SU-DHL-6 (cell line): ENCODE data around the gene BTBD16.

Experiments
- H2AFZ ChIP-seq: fragments of 200-600 bp; sonication (generic); 2 replicates; pipeline ENCODE4 v1.6.1; 2014; ENCODE audit warnings: low read depth, mild to moderate bottlenecking, moderate library complexity, mixed read lengths, antibody characterized with exemption, low read length; ENCODE audit not compliant: severe bottlenecking
- H3F3A ChIP-seq: fragments of 200-600 bp; shearing (Covaris generic); 2 replicates; pipeline ENCODE4 v1.6.0; 2016; ENCODE audit warnings: antibody characterized with exemption, mild to moderate bottlenecking; ENCODE audit not compliant: insufficient read depth
- H3K27ac ChIP-seq: fragments of 200-600 bp; sonication (generic); 2 replicates; pipeline ENCODE4 v1.5.1; 2016; ENCODE audit warnings: low read depth, mild to moderate bottlenecking, low read length, moderate library complexity, mixed read lengths
- H3K27me3 ChIP-seq: fragments of 200-600 bp; sonication (generic), shearing (Covaris generic); 2 replicates; pipeline ENCODE4 v1.6.0; 2014; ENCODE audit warnings: mild to moderate bottlenecking, low read length
- H3K36me3 ChIP-seq: fragments of 200-600 bp; sonication (generic); 2 replicates; pipeline ENCODE4 v1.6.1; 2014; ENCODE audit warnings: mild to moderate bottlenecking, low read length, mixed read lengths
- H3K4me2 ChIP-seq: fragments of 300-600, 200-600 bp; shearing (Covaris generic), sonication (generic); 2 replicates; pipeline ENCODE4 v1.6.0; 2014; ENCODE audit warnings: low read length, low read depth, mild to moderate bottlenecking; ENCODE audit not compliant: poor library complexity, severe bottlenecking
- H3K4me3 ChIP-seq: fragments of 200-600 bp; sonication (generic); 2 replicates; pipeline ENCODE4 v1.5.1; 2014; ENCODE audit warnings: antibody characterized with exemption, low read length, mild to moderate bottlenecking, mixed read lengths; ENCODE audit not compliant: insufficient read depth, poor library complexity, severe bottlenecking
- H3K79me2 ChIP-seq: fragments of 200-600 bp; sonication (generic); 2 replicates; pipeline ENCODE4 v1.6.1; 2014; ENCODE audit warnings: mild to moderate bottlenecking, low read length, moderate library complexity; ENCODE audit not compliant: insufficient read depth
- H3K9ac ChIP-seq: fragments of 200-600 bp; sonication (generic); 2 replicates; pipeline ENCODE4 v1.7.0; 2014; ENCODE audit warnings: mild to moderate bottlenecking, low read length
- H3K9me2 ChIP-seq: fragments of 200-600 bp; sonication (generic); replicated peaks from 2 replicates; pipeline ENCODE4 v1.6.1; 2014; ENCODE audit warnings: low read length; ENCODE audit not compliant: insufficient read depth
- H3K9me3 ChIP-seq: fragments of 200-600 bp; sonication (generic); 2 replicates; pipeline ENCODE4 v1.6.1; 2014; ENCODE audit warnings: low read length, mixed read lengths; ENCODE audit not compliant: insufficient read depth
- H4K20me1 ChIP-seq: fragments of 200-600 bp; sonication (generic); 2 replicates; pipeline ENCODE4 v1.6.1; 2014; ENCODE audit warnings: low read depth, mild to moderate bottlenecking, antibody characterized with exemption, low read length, moderate library complexity, mixed read lengths
- CTCF ChIP-seq: fragments of 200-600 bp; sonication (generic); IDR thresholded peaks from one replicate; pipeline ENCODE4 v1.5.1; 2017; ENCODE audit warnings: antibody characterized with exemption, mild to moderate bottlenecking, low read length, moderate library complexity; ENCODE audit not compliant: insufficient read depth, poor library complexity, severe bottlenecking
- EZH2phosphoT487 ChIP-seq: fragments of 200-600 bp; sonication (generic), shearing (Covaris generic); conservative IDR thresholded peaks from 2 replicates; pipeline ENCODE4 v1.6.1; 2018; ENCODE audit warnings: mild to moderate bottlenecking, antibody characterized with exemption, low read length, moderate library complexity, mixed read lengths

The BTBD16 gene

GRCh38 chr10:122281751-122282150 is 10.7 kb downstream of the BTBD16 start:
- no peaks in the 10 kb centered on the region for H3K36me3 ChIP-seq
- H4K20me1 ChIP-seq, result no peaks in the 10 kb centered on the region
- H3K79me2 ChIP-seq, result no peaks in the 10 kb centered on the region
- no peaks in the 10 kb centered on the region for H3K9me3 ChIP-seq
- no peak overlapping the region for H3K9ac ChIP-seq
- H3K4me3 ChIP-seq, result no peak overlapping the region
- H3K27ac ChIP-seq, result no peak overlapping the region
- no peaks in the 10 kb centered on the region for H3K9me2 ChIP-seq
- no peak overlapping the region for H3K4me2 ChIP-seq
- no peak overlapping the region for H2AFZ ChIP-seq
- TF ChIP-seq CTCF, result no peak
- no peak for TF ChIP-seq EZH2phosphoT487
- no peaks in the 10 kb centered on the region for H3F3A ChIP-seq
- no peaks in the 10 kb centered on the region for H3K27me3 ChIP-seq

GRCh38 chr10:122282253-122282671 is 11.2 kb downstream of the BTBD16 start:
- no peak overlapping the region for H3K4me2 ChIP-seq
- no peak overlapping the region for H3K27ac ChIP-seq

GRCh38 chr10:122282909-122283308 is 11.8 kb downstream of the BTBD16 start:
- H3K4me2 ChIP-seq, result no peak overlapping the region
- no peak overlapping the region for H3K4me3 ChIP-seq
- no peaks in the 10 kb centered on the region for H3F3A ChIP-seq
- no peak overlapping the region for H3K27ac ChIP-seq
- no peak overlapping the region for H2AFZ ChIP-seq
- TF ChIP-seq EZH2phosphoT487, result no peak
- TF ChIP-seq CTCF, result no peak
- no peaks in the 10 kb centered on the region for H3K9me2 ChIP-seq
- H3K9ac ChIP-seq, result no peak overlapping the region
- H3K79me2 ChIP-seq, result no peaks in the 10 kb centered on the region
- no peaks in the 10 kb centered on the region for H4K20me1 ChIP-seq
- H3K9me3 ChIP-seq, result no peaks in the 10 kb centered on the region
- no peaks in the 10 kb centered on the region for H3K36me3 ChIP-seq
- no peaks in the 10 kb centered on the region for H3K27me3 ChIP-seq

More at GRCh38 chr10:122282253-122282671, 11.2 kb downstream of the BTBD16 start:
- no peaks in the 10 kb centered on the region for H3K9me2 ChIP-seq
- no peaks in the 10 kb centered on the region for H4K20me1 ChIP-seq
- no peaks in the 10 kb centered on the region for H3F3A ChIP-seq
- H3K79me2 ChIP-seq, result no peaks in the 10 kb centered on the region
- no peak for TF ChIP-seq EZH2phosphoT487
- TF ChIP-seq CTCF, result no peak
- no peaks in the 10 kb centered on the region for H3K36me3 ChIP-seq
- H3K9ac ChIP-seq, result no peak overlapping the region
- no peak overlapping the region for H2AFZ ChIP-seq
- no peaks in the 10 kb centered on the region for H3K27me3 ChIP-seq
- H3K4me3 ChIP-seq, result no peak overlapping the region
- H3K9me3 ChIP-seq, result no peaks in the 10 kb centered on the region
